HG02885 (cell line): ENCODE data around the gene MROH2A.

ENCODE experiments used
- ATAC-seq: cut with Tn5 transposase; IDR thresholded peaks from one replicate; pipeline ENCODE4 v1.9.1; 2021; ENCODE audit warnings: mild to moderate bottlenecking; ENCODE audit not compliant: unreplicated experiment, poor library complexity

The MROH2A gene

GRCh38 chr2:233798335-233799086 is 20.4 kb downstream of the MROH2A start:
- ATAC-seq = no peak

GRCh38 chr2:233799087-233799665 is 21.0 kb downstream of the MROH2A start:
- no peak for ATAC-seq

DNA sequence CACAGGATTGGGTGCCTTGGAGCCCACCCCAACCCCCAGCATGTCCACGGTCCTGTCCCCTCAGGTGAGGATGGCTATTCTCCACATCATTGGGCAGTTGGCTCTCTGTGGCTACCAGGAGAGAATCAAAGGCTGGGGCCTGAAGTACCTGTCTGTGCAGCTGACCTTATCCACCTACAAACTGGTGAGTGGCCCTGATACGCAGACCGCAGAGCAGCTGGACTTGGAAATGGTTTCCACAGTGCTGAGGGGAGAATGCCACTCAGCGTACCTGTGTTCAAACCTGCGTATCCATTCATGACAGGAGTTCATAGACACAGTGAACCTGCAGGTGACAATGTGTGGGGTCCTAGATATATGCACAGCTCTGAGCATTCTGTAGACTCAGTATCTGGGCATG is 21.6 kb downstream of the MROH2A start:
- no peak for ATAC-seq

GRCh38 chr2:233800208-233800607 is 22.1 kb downstream of the MROH2A start:
- ATAC-seq = no peak

DNA sequence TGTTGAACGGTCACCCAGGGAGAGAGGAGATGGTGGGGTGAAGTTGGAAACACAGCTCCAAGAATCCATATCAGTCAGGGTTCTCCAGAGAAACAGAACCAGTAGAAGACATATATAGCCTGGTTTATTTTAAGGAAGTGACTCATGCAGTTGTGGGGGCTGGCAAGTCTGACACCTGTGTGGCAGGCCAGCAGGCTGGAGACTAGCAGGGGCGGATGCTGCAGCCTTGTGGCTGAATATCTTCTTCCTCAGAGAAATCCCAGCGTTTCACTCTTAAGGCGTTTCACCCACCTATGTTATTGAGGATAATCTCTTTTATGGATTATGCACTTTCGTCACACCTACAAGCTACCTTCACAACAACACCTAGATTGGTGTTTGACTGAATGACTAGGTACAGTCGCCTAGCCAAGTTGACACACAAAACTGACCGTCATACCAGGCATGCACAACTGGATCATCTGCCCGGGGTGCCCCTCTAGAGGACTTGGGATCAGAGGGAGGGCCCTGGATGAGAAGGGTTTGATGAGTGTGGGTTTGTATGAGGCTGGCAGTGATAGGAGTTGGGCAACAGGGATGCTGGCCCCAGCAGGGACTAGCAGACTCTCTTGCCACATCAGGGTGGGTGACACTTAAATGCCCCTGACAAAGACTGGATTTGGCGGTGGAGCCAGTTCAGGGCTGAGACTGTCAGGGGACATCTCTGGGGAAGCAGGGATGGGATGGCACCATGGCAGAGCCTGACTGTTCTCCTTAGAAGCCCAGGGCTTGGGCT is 23.4 kb downstream of the MROH2A start:
- no peak for ATAC-seq

GRCh38 chr2:233802132-233802815 is 24.1 kb downstream of the MROH2A start:
- no peak for ATAC-seq

- ATAC-seq = no peak
These were observed 25.3 kb downstream of the MROH2A start for GRCh38 chr2:233803292-233803911.

GRCh38 chr2:233803994-233804393 is 25.9 kb downstream of the MROH2A start:
- ATAC-seq = no peak

DNA sequence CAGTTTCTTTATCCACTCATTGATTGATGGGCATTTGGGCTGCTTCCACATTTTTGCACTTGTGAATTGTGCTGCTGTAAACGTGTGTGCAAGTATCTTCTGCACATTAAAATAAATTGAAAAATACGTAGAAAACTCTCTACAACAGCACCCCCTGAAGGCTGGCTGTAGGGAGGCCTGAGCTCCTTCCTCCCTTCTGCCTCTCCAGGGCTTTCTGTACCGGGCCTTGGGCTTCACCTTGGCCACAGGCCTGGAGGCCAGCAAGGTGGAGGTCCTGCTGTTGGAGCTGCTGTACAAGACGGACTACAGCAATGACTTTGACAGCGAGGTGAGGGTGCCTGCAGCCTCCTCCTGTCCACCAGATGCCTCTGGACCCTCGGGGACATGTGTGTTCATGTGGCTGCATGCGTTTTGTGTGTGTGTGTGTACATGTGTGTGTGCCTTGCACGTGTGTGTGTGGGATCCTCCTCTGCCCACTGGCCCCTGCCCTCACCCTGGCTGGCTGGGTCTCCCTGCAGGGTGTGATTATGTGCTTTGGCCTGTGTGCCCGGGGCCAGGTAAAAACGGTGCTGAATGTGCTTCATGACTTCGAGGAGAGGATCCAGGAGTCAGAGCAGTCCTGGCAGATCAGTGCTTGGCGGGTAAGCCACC is 29.2 kb downstream of the MROH2A start:
- ATAC-seq = no peak

GRCh38 chr2:233807966-233808935 is 30.1 kb downstream of the MROH2A start:
- no peak for ATAC-seq

DNA sequence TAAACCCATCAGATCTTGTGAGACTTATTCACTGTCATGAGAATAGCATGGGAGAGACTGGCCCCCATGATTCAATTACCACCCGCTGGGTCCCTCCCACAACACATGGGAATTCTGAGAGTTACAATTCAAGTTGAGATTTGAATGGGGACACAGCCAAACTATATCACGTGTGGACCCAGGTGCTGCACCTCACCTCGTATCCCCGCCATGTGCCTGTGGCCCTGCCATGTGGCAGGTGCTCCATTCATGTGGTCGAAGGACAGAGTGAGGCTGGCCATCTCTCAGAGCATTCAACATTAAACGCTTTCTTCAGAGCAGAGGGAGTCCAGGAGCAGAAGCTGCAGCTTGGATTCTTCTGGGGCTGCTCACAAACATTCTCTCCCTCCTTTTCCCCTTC is 32.3 kb downstream of the MROH2A start:
- ATAC-seq = no peak

DNA sequence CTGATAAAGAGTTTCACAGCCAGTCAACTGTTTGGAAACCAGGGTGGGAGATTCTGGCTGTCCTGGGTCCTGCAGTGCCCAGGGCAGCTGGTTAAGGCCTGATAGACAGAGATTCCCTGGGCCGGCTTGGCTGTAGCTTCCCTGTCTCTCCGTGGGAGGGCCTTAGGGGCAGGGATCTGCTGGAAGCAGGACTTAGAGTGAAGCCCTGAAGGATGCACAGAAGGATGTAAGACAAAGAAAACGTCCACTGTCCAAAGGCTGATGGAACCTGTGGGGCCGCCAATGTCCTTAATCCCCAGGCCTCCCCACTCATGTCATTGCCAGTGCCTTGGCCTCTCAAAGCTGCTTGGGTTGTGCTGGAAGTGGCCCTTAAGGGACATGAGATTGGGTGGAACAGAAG is 33.0 kb downstream of the MROH2A start:
- no peak for ATAC-seq

DNA sequence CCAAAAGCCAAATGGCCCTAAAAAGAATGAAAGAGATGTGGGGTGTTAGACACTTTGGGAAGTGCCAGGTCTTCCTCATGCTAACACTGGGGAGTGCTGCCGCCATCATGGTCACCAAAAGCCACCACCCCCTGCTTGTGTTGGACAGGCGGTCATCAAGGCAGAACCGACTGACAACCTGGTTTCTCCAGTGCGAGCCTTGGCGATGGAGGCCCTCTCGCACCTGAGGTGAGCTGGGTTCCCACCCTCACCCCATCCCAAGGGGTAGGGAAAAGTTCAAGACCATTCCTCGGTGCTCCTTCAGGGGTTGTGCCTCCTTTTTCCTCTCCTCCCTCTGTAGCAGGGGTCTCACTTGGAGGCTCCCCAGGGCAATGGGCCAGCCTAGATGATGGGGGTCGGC is 33.6 kb downstream of the MROH2A start:
- no peak for ATAC-seq

- no peak for ATAC-seq
These were observed 35.3 kb downstream of the MROH2A start for GRCh38 chr2:233813236-233814055.

DNA sequence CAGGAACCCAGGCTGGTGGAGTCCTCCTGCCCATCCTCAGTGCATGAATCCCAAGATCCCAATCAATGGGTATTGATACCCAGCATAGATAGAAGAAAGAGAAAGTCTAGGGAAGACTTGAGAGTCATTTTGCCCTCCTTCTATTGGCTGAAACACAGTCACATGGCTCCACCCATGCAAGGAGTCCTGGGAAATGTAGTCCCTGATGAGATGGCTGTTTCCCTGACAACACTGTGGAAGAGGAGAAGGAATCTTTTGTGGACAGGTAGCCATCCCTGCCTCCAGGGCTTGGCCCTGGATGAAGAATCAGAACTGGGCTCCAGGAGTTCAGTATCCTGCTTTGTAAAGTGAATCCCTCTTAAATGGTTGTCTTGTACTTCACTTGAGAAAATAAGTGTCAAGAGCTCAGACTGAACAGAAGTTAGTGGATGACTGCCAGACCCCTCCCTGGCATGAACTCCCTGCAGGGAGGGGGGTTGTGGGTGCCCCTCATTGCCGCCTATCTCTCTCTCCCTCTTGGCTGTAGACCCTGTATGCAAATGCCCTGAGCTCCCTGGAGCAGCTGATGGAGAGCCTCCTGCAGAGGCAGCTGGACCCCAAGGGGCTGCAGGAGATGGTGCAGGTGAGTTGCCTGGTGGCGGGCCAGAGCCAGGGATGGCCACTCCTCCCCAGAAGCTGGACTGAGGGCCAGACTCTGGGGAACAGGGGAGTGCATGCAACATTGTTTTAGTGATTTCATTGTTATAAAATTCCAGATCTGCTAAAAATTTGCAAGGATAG is 36.1 kb downstream of the MROH2A start:
- ATAC-seq = no peak

GRCh38 chr2:233815861-233816260 is 37.7 kb downstream of the MROH2A start:
- no peak for ATAC-seq

GRCh38 chr2:233816334-233816733 is 38.2 kb downstream of the MROH2A start:
- ATAC-seq = no peak
